Stimulated activated CD4-positive, alpha-beta T cell treated with anti-CD3 and anti-CD28 coated beads, Interleukin-4, amount 100 ng/mL, for 24 hours (primary cell): ENCODE data around the gene OR51M1.

Experiments used
- DNase-seq: peaks from one replicate; pipeline ENCODE4 v3.0.0-alpha.2; 2020

OR51M1 gene

DNA sequence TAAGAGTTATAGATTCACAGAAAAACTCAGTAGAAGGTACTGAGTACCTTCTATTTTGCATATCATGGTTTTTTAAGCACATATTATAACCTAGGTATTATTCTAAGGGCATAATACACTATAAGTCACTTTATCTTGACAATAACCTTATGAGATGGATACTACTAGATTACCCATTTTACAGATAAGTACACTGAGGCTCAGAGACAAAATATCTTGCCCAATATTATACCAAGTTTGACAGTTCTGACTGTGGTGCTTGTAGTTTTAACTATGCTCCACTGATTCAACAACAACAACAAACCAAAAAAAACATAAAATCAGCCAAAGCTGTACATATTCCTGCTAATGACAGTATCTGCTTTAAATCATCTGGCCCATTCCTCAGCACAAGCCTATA lies 10.5 kb downstream of the OR51M1 start:
- DNase-seq, result no peak

DNA sequence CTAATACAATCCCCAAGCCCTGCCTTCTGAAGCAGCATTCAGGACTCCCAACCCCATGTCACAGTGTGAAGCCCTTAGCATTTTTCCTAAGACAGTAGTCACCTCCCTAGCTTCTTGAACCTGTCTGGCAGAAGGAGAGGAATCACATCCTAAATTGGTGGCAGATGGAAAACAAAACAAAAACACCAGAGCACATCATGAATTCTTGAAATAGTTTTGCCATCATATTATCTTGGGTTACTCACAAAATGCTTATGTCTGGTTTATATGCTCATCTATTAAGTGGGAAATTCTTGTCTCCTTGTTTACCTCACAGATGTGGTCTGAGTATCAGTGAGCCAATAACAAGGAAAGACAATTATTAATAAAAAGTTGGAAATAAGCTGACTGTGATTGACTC lies 15.3 kb downstream of the OR51M1 start:
- DNase-seq, result no peak

DNA sequence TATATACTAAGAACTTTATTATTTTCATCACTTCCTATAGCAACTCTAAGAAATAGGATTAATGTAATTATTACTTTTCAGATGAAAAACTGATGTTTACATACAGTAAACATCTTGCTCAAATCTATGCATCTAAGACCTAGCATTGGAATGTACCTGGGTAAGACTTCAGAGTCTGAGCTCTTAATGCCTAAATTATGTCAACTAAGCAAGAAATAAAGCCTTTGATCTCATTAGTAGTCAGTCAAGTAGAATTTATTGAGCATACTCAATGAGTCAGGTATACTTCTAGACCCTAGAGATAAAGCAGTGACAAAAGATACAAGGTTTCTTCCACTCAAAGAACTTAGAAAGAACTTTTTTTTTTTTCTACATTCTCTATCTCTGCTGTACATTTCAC lies 21.6 kb downstream of the OR51M1 start:
- no peak for DNase-seq

DNA sequence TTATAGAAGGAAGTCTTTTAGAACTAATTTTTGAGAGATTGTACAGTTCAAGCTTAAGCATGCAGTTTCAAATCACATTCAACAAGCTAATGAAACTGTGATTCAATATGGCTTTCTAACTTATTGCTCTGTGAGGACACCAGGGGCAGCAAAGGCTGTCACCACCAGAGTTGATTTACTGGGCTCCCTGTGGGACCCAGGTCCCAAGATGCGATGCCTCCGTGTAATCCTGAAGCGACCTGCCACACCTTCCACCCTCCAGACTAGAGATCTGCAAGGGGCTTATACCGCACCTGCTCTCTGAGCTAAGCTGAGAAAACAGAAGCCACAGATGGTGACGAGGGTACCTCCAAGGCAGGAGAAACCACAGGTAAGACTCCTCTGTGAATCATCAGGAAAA lies 37.4 kb downstream of the OR51M1 start:
- no peak for DNase-seq

DNA sequence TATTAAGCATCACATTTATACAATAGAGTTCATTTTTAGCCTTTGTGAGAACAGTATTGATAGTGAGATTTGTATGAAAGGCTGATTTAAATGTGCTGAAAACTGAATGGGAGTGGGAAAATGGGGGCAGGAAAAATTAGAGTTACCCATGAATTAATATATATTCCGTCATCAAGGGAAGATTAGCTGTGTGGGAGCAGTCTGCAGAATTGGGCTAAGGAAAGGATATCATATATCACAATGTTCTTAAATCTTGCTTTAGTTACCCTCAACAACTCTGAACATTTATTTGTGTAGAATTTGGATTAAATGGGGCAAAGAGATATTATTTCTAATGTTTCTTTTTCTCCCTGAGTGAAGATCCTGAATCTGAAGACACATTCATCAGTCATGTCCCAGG lies 38.2 kb downstream of the OR51M1 start, which contains the start of gene OR51Q1:
Gene OR51Q1 (plus strand): TSS at position 301 of the 400 bp plus-strand sequence. CDS start 90 bp downstream, at position 391.
- DNase-seq, result no peak

DNA sequence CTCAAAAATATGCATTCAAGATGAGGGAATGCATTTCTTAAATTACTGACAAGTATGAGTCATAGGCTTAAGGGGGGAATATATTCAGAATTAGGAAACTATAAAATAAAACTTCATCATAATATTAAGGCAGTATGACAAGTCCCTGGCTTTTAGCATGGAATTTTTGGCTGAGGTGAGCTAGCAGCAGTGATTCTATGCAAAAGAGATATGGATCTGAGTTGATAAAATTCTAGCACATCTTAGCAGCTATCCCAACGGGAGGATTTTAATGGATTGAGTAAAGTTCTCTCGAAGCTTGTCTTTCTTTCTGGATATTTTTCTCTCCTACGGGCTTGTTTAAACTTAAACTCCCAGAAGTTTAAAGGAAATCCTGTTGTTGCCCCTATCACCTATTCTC lies 39.5 kb downstream of the OR51M1 start:
- no peak for DNase-seq

DNA sequence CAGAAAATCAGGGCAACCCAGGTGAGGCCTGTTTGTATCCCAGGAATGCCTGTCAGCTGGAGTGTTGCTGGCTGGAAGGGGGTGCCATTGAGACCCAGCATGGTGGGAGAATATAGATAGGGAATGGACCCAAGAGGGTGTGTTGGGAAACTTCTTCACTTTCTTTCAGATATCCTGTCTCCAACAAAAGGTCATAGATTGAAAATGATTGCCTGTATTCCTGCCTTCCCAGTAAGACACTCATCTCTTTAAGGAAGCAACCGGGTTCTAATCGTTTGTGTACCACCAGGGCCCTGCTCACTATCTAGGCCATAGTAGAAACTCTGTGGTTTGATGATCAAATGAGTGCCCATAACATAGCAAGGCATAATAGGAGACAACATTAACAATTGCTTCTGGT lies 57.8 kb downstream of the OR51M1 start, which contains the start of gene OR51I1:
Gene OR51I1 (minus strand): TSS at position 101 of the 400 bp plus-strand sequence. CDS start 0 bp downstream, at position 101.
- DNase-seq, result no peak
